ENCODE data around the gene CYB5R4.
"Not testable (repeated sequence)": the region's sequence is repeated elsewhere in the genome, so short reads cannot be mapped to it uniquely, and the experiment has no call there.

Gene CYB5R4

GRCh38 chr6:83911278-83911677 lies 51.8 kb downstream of the CYB5R4 start:
- no peak for DNase-seq (ENCODE audit: low read depth, low spot score)

- DNase-seq (ENCODE audit: low read depth, low spot score), result no peak
Observed at GRCh38 chr6:83914953-83915352, 55.5 kb downstream of the CYB5R4 start.

- no peak for DNase-seq (ENCODE audit: low read depth, low spot score)
Observed at GRCh38 chr6:83917001-83917400, 57.5 kb downstream of the CYB5R4 start.

- no peak for DNase-seq (ENCODE audit: low read depth, low spot score)
Observed at GRCh38 chr6:83920017-83920416, 60.5 kb downstream of the CYB5R4 start.

- no peak for DNase-seq (ENCODE audit: low read depth, low spot score)
Observed at GRCh38 chr6:83921315-83921714, 61.8 kb downstream of the CYB5R4 start.

- no peak for DNase-seq (ENCODE audit: low read depth, low spot score)
Observed at GRCh38 chr6:83927470-83927869, 68.0 kb downstream of the CYB5R4 start.

GRCh38 chr6:83928286-83928685 lies 68.8 kb downstream of the CYB5R4 start:
- no peak for DNase-seq (ENCODE audit: low read depth, low spot score)

GRCh38 chr6:83946201-83946833 lies 86.8 kb downstream of the CYB5R4 start:
- DNase-seq (ENCODE audit: low read depth, low spot score), result not testable (repeated sequence)

GRCh38 chr6:83947983-83948382 lies 88.5 kb downstream of the CYB5R4 start:
- not testable (repeated sequence) for DNase-seq (ENCODE audit: low read depth, low spot score)

- DNase-seq (ENCODE audit: low read depth, low spot score), result no peak
Observed at GRCh38 chr6:83948851-83949250, 89.4 kb downstream of the CYB5R4 start.

GRCh38 chr6:83951423-83951822 lies 91.9 kb downstream of the CYB5R4 start:
- DNase-seq (ENCODE audit: low read depth, low spot score), result not testable (repeated sequence)

GRCh38 chr6:83952830-83953229 lies 93.3 kb downstream of the CYB5R4 start:
- DNase-seq (ENCODE audit: low read depth, low spot score), result no peak

- DNase-seq (ENCODE audit: low read depth, low spot score), result no peak
Observed at GRCh38 chr6:83954371-83954770, 94.9 kb downstream of the CYB5R4 start.

- no peak for DNase-seq (ENCODE audit: low read depth, low spot score)
Observed at GRCh38 chr6:83958241-83958685, 98.8 kb downstream of the CYB5R4 start.

- no peak for DNase-seq (ENCODE audit: low read depth, low spot score)
Observed at GRCh38 chr6:83960664-83961063, 101.2 kb downstream of the CYB5R4 start.

GRCh38 chr6:83962582-83962981 lies 103.1 kb downstream of the CYB5R4 start:
- no peak for DNase-seq (ENCODE audit: low read depth, low spot score)

- no peak for DNase-seq (ENCODE audit: low read depth, low spot score)
Observed at GRCh38 chr6:83966539-83966938, 107.0 kb downstream of the CYB5R4 start.

- DNase-seq (ENCODE audit: low read depth, low spot score), result no peak
Observed at GRCh38 chr6:83970582-83970981, 111.1 kb downstream of the CYB5R4 start.

- no peak for DNase-seq (ENCODE audit: low read depth, low spot score)
Observed at GRCh38 chr6:83974409-83975050, 115.0 kb downstream of the CYB5R4 start.

GRCh38 chr6:83976037-83976755 lies 116.7 kb downstream of the CYB5R4 start:
- DNase-seq (ENCODE audit: low read depth, low spot score), result no peak

GRCh38 chr6:83976871-83977270 lies 117.4 kb downstream of the CYB5R4 start:
- DNase-seq (ENCODE audit: low read depth, low spot score), result no peak

GRCh38 chr6:83978324-83978734 lies 118.8 kb downstream of the CYB5R4 start:
- no peak for DNase-seq (ENCODE audit: low read depth, low spot score)

GRCh38 chr6:83978997-83979396 lies 119.5 kb downstream of the CYB5R4 start:
- no peak for DNase-seq (ENCODE audit: low read depth, low spot score)

Measured in activated naive CD8-positive, alpha-beta T cell treated with anti-CD3 and anti-CD28 coated beads, Interleukin-2, amount 50 U/mL, for 16 hours (primary cell).